Mononuclear cell (primary cell): ENCODE results near the gene GABRA4. TPM values are rescaled to one million over a fixed set of nuclear protein-coding genes. Genes with fewer than 3 reads are reported as not detected.

Experiments used
- H3K27me3 ChIP-seq: 2 replicates; pipeline ENCODE4 v1.6.0; 2011; ENCODE audit warnings: low read length, control low read depth; ENCODE audit not compliant: insufficient read depth
- H3K4me1 ChIP-seq: 2 replicates; pipeline ENCODE4 v1.5.1; 2011; ENCODE audit warnings: mild to moderate bottlenecking, low read length, control low read depth; ENCODE audit not compliant: insufficient read depth
- H3K4me3 ChIP-seq: 2 replicates; pipeline ENCODE4 v1.5.1; 2011; ENCODE audit warnings: mild to moderate bottlenecking, low read length, moderate library complexity
- H3K9me3 ChIP-seq: 2 replicates; pipeline ENCODE4 v1.5.1; 2011; ENCODE audit warnings: low read depth, mild to moderate bottlenecking, control low read depth, low read length
- total RNA-seq: library from RNA; depleted of rRNA; stranded (reverse); fragments of >200 nt; gene quantifications from one replicate; pipeline ENCODE4 v1.2.3, GENCODE V29; 2012

The GABRA4 gene
- total RNA-seq, 1 donor: under 0.01 TPM

GRCh38 chr4:46924789-46925529, 68.4 kb downstream of the GABRA4 start:
- Histone ChIP-seq H3K27me3 (peaks cover 4% of the 10 kb centered on the region), H3K4me3 (no peak overlapping the region), H3K9me3 (no peaks in the 10 kb centered on the region), H3K4me1 (no peaks in the 10 kb centered on the region)

- Histone ChIP-seq H3K27me3 (no peaks in the 10 kb centered on the region), H3K4me3 (no peak overlapping the region), H3K4me1 (no peaks in the 10 kb centered on the region), H3K9me3 (no peaks in the 10 kb centered on the region)
These were observed 71.2 kb downstream of the GABRA4 start for GRCh38 chr4:46922205-46922604.

- Histone ChIP-seq H3K27me3 (no peaks in the 10 kb centered on the region), H3K9me3 (no peaks in the 10 kb centered on the region), H3K4me1 (no peaks in the 10 kb centered on the region), H3K4me3 (no peak within 1 kb of the TSS)
These were observed 84.3 kb downstream of the GABRA4 start, which contains the start of gene COX7B2 for GRCh38 chr4:46909078-46909477. COX7B2 (minus strand) TSS chr4:46909245; CDS start chr4:46735192, 174,053 bp downstream.

GRCh38 chr4:46908148-46908547, 85.2 kb downstream of the GABRA4 start:
- no peaks in the 10 kb centered on the region for H3K4me1 ChIP-seq
- no peaks in the 10 kb centered on the region for H3K9me3 ChIP-seq
- no peak overlapping the region for H3K4me3 ChIP-seq
- H3K27me3 ChIP-seq: no peaks in the 10 kb centered on the region

- Histone ChIP-seq H3K4me1 (no peaks in the 10 kb centered on the region), H3K4me3 (no peak overlapping the region), H3K9me3 (no peaks in the 10 kb centered on the region), H3K27me3 (no peaks in the 10 kb centered on the region)
These were observed 93.3 kb downstream of the GABRA4 start for GRCh38 chr4:46900082-46900481.

- H3K27me3 ChIP-seq: no peaks in the 10 kb centered on the region
These were observed 98.6 kb downstream of the GABRA4 start for GRCh38 chr4:46894826-46895225.

GRCh38 chr4:46890056-46890455, 103.3 kb downstream of the GABRA4 start:
- H3K4me1 ChIP-seq: no peaks in the 10 kb centered on the region
- no peaks in the 10 kb centered on the region for H3K9me3 ChIP-seq
- H3K27me3 ChIP-seq: no peaks in the 10 kb centered on the region
- H3K4me3 ChIP-seq: no peak overlapping the region

More at GRCh38 chr4:46894826-46895225, 98.6 kb downstream of the GABRA4 start:
- Histone ChIP-seq H3K4me1 (no peaks in the 10 kb centered on the region), H3K4me3 (no peak overlapping the region), H3K9me3 (no peaks in the 10 kb centered on the region)

GRCh38 chr4:46889410-46889809, 104.0 kb downstream of the GABRA4 start:
- H3K4me3 ChIP-seq: no peak overlapping the region
- no peaks in the 10 kb centered on the region for H3K4me1 ChIP-seq
- H3K27me3 ChIP-seq: no peaks in the 10 kb centered on the region
- H3K9me3 ChIP-seq: no peaks in the 10 kb centered on the region

GRCh38 chr4:46886711-46887110, 106.7 kb downstream of the GABRA4 start:
- Histone ChIP-seq H3K27me3 (no peaks in the 10 kb centered on the region), H3K9me3 (no peaks in the 10 kb centered on the region), H3K4me3 (no peak overlapping the region), H3K4me1 (no peaks in the 10 kb centered on the region)

- Histone ChIP-seq H3K27me3 (no peaks in the 10 kb centered on the region), H3K4me3 (no peak overlapping the region), H3K9me3 (no peaks in the 10 kb centered on the region), H3K4me1 (no peaks in the 10 kb centered on the region)
These were observed 114.7 kb downstream of the GABRA4 start for GRCh38 chr4:46878641-46879040.

- H3K4me3 ChIP-seq: no peak overlapping the region
- H3K4me1 ChIP-seq: no peaks in the 10 kb centered on the region
- no peaks in the 10 kb centered on the region for H3K9me3 ChIP-seq
- H3K27me3 ChIP-seq: no peaks in the 10 kb centered on the region
These were observed 118.6 kb downstream of the GABRA4 start for GRCh38 chr4:46874811-46875210.

GRCh38 chr4:46870411-46870810, 123.0 kb downstream of the GABRA4 start:
- Histone ChIP-seq H3K4me3 (no peak overlapping the region), H3K4me1 (no peaks in the 10 kb centered on the region), H3K9me3 (no peaks in the 10 kb centered on the region), H3K27me3 (no peaks in the 10 kb centered on the region)

Other genes starting within 250 kb of the GABRA4 start
- gene COX7B2, start 84.3 kb downstream of the GABRA4 start, total RNA-seq: not detected
- not detected for gene GABRB1, start 38.0 kb upstream of the GABRA4 start, total RNA-seq